Fibroblast of skin of back (primary cell): ENCODE results near the gene MB21D2. TPM values are rescaled to one million over a fixed set of nuclear protein-coding genes. Genes with fewer than 3 reads are reported as not detected.
"Not testable (repeated sequence)": the region's sequence is repeated elsewhere in the genome, so short reads cannot be mapped to it uniquely, and the experiment has no call there.

Experiments
- DNase-seq: peaks from one replicate; pipeline ENCODE4 v3.0.0-alpha.2; 2013
- polyA plus RNA-seq, 2 experiments: library from polyadenylated mRNA; unstranded; fragments of 120-200 nt; gene quantifications; one replicate each; pipeline ENCODE4 v1.2.1, GENCODE V29; 2013; ENCODE audit not compliant: insufficient read length in 2 of 2

The MB21D2 gene
- polyA plus RNA-seq (2013, experiment 1 of 2; ENCODE audit: insufficient read length), result 7.6 TPM
- polyA plus RNA-seq (2013, experiment 2 of 2; ENCODE audit: insufficient read length), result 6.8 TPM

DNA sequence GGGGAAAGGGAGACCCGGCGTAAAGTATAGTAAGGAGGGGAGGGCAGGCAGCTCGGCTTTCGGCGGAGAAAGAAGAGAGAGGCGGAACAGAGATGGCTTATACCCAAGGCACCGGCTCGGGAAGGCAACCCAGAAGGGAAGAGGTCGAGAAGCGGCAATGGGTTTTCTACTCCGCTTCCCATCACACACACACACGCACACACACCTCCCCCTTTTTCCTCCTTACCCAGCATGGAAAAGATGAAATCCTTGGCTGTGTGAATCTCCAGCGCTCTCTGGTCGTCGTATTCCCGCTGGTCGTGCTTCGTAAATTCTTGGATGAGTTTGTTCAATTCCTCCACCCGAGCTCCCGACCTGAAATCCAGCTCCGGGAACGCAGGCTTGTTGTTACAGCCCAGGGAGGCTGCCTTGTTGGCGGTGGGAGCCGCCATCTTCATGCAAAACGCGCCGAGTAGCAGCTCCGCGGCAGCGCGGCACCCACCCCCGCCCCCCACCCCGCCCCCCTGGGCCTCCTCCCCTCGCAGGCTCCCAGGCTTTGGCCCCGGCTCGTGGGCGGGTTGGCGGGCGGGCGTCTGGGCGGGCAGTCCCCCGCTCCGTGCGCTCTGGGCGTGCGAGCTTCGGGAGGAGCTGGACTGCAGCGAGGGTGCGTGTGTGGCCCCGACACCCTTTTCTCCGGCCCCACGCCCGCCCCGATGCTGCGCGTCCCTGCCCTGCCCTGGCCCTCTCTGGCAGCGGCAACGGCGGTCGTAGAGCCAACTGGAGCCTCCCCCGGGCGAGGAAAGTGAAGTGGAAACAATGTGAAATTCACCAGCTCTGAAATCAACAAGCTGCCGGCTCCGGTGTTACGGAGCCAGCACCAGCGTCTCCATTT, at the start of gene MB21D2:
TSS of gene MB21D2 (minus strand) at position 453 of the 871 bp plus-strand sequence. CDS start at position 437, 16 bp downstream.
- DNase-seq, result peak; percentile 85

DNA sequence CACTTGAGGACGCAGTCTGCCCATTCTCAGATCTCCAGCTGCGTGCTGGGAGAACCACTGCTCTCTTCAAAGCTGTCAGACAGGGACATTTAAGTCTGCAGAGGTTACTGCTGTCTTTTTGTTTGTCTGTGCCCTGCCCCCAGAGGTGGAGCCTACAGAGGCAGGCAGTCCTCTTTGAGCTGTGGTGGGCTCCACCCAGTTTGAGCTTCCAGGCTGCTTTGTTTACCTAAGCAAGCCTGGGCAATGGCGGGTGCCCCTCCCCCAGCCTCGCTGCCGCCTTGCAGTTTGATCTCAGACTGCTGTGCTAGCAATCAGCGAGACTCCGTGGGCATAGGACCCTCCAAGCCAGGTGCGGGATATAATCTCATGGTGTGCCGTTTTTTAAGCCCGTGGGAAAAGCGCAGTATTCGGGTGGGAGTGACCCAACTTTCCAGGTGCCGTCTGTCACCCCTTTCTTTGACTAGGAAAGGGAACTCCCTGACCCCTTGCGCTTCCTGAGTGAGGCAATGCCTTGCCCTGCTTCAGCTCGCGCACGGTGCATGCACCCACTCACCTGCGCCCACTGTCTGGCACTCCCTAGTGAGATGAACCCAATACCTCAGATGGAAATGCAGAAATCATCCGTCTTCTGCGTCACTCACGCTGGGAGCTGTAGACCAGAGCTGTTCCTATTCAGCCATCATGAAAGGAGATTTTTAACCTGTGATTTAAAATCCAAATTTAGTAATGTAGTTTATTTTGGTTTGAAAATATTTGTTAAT, 47.5 kb upstream of the MB21D2 start:
- DNase-seq, result not testable (repeated sequence)

DNA sequence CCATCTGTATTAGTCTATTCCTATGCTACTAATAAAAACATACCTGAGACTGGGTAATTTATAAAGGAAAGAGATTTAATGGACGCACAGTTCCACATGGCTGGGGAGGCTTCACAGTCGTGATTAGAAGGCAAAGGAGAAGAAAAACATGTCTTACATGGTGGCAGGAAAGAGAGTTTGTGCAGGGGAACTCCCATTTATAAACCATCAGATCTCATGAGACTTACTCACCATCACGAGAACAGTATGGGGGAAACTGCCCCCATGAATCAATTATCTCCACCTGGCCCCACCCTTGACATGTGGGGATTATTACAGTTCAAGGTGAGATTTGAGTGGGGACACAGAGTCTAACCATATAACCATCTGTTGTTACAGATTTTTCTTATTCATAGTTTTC, 42.1 kb upstream of the MB21D2 start:
- no peak for DNase-seq

GRCh38 chr3:192958219-192958872, 40.7 kb upstream of the MB21D2 start:
- no peak for DNase-seq

DNA sequence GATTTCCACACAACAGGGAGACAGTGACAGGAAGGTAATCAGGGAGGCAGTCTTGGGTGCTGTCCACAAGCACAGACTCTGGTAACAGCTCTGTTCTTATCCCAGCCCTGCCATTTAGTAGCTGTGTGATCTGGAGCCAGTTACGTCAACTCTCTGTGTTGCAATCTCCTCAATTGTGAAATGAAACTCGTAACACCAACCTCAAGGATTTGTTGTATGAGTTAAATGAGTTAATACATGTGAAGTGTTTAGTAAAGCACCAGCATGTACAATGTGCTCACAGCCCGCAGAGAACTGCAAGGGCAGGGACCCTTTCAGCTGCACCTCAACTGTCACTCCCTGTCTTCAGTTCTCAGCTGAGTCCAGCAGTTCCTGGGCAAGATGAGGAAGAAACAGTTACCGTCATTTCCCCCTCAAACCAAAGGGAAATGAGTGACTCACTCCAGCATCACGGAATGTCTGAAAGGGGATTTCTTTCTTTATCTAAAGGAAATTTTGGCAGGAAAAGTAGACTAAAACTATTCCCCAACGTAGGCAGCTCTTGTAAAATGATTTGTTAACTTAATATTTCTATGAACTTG, 39.9 kb upstream of the MB21D2 start:
- DNase-seq, result peak; percentile 62

DNA sequence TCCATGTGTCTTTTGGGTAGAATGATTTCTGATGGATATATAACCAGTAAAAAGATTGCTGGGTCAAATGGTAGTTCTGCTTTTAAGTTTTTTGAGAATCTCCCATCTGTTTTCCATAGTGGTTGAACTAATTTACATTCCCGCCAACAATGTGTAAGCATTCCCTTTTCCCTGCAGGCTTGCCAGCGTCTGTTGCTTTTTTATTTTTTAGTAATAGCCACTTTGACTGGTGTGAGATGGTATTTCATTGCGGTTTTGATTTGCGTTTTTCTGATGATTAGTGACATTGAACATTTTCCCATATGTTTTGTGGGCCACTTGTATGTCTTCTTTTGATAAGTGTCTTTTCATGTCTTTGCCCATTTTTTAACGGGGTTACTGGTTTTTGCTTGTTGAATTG, 36.3 kb upstream of the MB21D2 start:
- no peak for DNase-seq

DNA sequence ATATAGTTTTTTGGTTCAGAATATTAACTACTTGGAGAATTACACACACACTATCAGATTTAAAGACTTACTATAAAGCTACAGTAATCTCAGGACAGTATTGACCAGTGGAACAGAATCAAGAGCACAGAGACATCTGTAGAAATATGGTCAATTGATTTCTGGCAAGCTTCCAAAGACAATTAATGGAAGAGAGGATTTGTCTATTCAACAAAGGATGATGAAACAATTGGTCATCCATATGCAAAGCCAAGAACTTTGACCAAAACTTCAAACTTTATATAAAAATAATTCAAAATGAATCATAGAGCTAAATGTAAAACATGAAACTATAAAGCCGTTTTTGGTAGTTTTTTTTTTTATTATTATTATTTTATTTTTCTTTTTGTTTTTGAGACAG, 29.8 kb upstream of the MB21D2 start:
- DNase-seq, result no peak

GRCh38 chr3:192943393-192943792, 25.7 kb upstream of the MB21D2 start:
- DNase-seq, result no peak

DNA sequence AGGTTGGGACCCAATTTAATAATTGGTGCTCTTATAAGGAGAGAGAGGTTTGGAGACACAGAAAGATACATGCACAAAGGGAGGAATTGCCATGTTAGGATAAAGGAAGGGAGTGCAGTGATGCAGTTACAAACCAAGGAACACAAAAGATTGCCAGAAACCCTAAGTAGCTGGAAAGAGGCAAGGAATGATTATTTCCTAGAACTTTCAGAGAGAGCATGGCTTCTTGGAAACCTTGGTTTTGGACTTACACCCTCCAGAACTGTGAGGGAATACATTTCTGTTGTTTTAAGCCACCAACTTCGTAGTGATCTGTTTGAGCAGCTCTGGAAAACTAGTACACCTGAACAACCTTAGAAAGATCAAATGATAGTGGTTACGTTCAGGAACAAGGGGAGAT, 25.0 kb upstream of the MB21D2 start:
- DNase-seq, result no peak

DNA sequence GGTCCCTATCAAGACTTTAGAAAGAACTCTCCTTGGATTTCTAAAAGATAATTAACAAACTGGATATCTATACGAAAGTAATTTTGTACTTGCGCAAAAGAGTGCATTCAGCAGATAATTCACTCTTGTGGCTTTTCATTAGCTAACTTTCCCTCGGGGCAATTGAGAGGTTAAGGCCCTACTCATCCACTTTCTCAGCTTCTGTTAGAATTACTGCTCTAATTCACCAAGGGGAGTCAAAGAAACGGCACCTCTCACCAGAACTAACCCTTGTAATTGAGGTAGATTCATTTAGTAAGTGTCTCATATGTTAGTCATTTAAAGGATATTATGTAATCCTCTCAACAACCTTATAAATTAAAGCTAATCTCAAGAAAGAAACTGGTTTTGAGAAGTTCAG, 22.5 kb upstream of the MB21D2 start:
- DNase-seq, result no peak

GRCh38 chr3:192935441-192935840, 17.8 kb upstream of the MB21D2 start:
- DNase-seq, result peak; percentile 77

DNA sequence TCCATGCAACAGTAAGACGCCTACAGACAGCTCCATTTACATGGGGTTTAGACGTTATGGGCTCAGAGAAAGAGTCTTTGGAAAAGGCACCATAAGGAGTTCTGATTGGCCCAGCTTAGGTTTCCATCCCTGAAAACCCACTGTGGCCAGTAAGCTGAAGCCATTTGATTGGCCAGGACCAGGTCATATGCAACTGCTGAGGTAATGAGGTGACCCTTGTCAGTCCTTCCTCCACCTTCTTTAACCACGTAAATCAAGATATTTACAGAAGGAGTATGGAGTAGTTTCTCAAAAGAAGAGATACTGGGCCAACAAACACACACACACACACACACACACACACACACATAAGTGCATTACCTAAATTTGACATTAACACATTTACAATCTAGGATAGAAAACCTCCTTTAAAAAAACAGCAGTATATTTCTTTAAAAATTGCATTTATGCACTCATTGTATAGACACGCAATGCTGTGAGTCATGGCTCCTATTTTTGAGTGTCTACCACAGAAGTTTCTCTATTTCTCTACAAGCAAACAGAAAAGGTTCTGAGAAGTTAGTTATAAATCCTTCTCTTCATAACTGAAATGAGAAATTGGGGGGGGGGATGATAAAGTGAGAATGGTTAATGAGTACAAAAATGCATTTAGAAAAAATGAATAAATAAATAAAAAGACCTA, 16.3 kb upstream of the MB21D2 start:
- DNase-seq, result peak; percentile 44

DNA sequence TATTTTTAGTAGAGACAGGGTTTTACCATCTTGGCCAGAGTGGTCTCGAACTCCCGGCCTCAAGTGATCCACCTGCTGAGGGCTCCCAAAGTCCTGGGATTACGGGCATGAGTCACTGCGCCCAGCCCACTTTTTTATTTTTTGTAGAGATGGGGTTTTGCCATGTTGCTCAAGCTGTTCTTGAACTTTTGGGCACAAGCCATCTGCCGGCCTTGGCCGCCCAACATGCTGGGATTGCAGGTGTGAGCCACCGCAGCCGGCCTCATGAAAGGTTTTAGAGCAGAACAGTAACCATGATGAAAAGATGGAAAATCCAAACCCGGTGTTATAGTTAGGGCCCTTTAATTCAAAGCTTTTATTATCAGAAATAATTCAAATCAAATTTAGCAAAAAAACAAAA, 15.6 kb upstream of the MB21D2 start:
- DNase-seq, result no peak

GRCh38 chr3:192931825-192932224, 14.2 kb upstream of the MB21D2 start:
- DNase-seq, result no peak

DNA sequence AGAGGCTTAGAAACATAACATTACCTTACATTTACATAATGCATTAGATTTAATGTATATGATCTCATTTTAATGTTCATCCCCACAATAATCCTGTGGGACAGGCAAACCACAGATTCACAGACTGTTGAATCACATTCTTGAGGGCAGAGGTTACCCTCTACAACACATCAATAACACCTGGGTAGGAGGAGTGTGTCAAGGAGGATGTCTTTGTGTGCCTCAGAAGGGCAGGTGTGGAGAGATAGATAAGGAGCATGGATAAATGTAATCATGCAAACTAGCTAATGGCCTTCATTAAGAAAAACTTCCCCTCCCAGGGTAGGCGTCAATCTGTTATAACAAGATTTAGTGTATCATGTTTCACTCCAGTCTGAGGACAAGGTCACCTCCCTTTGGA, 12.9 kb upstream of the MB21D2 start:
- DNase-seq, result no peak

DNA sequence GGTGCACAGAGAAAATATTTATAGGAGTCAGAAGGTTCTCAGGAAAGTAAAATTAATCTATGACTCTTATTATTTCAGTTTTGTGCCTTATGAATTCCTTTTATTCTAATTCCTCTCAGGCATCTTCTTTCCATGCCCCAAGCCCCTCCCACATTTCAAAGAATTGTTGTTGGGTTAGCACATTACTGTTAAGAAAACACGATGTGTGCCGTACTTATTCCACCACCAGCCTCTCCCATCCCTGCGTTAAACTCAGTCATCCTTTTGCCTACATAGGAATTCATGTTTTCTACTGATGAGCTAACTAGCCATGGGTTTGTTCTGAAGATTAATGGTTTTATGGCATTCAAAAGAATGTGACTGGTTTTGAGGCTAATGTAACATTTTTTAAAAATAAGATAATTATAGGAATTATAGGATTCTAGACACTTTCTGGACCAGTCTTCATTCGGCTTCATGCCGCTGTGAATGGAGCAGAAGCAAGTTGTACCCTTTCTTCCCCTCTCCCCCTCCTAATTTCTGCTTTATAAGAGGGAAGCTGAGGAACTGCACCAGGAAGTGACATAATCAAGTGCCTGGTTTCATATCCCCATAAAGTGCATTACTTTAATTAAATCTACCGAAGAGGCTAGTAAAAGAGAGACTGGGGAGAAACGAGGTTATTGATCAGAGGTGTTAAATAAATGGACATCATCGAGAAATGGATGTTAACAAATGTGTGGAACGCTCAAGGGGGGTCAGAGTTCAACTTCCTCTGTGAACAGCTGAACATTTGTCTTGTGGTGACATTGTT, 12.3 kb upstream of the MB21D2 start:
- peak; percentile 52 for DNase-seq

- DNase-seq, result peak; percentile 25
Observed at GRCh38 chr3:192929146-192929545, 11.5 kb upstream of the MB21D2 start.

DNA sequence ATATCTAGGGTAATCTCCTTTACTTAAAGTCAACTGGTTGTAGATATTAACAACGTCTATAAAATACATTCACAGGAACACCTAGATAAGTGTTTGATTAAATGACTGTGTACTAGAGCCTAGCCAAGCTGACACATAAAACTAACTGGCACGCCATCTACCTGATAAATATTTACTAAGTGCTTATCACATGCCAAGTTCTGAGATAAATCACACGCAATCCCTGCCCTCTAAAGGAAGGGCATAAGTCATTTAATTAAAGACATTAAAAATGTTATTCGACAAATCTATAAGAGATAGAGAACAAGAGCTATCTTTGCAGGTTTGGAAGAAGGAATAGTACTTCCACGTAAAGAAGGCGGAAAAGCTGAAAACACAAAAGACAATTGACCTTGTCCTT, 11.1 kb upstream of the MB21D2 start:
- no peak for DNase-seq

GRCh38 chr3:192928016-192928415, 10.4 kb upstream of the MB21D2 start:
- DNase-seq, result no peak

- no peak for DNase-seq
Observed at GRCh38 chr3:192927016-192927415, 9.4 kb upstream of the MB21D2 start.

- no peak for DNase-seq
Observed at GRCh38 chr3:192923731-192924130, 6.1 kb upstream of the MB21D2 start.
